Breast epithelium (tissue), 3 donors: ENCODE measurements around the gene KLHL3.

Experiments used
- POLR2A ChIP-seq: fragments of 450-650 bp; IDR thresholded peaks from one replicate; pipeline ENCODE4 v1.6.1; 2016; ENCODE audit warnings: antibody characterized with exemption, mild to moderate bottlenecking, moderate library complexity
- TF ChIP-seq, protein P1 (sequence below), 3 donors: fragments of 450-650 bp; IDR thresholded peaks; one replicate each; pipeline ENCODE4 v1.5.1; 2016 to 2017; ENCODE audit warnings: antibody characterized with exemption in 3 of 3, mild to moderate bottlenecking in 3 of 3, moderate library complexity in 3 of 3

DNA sequence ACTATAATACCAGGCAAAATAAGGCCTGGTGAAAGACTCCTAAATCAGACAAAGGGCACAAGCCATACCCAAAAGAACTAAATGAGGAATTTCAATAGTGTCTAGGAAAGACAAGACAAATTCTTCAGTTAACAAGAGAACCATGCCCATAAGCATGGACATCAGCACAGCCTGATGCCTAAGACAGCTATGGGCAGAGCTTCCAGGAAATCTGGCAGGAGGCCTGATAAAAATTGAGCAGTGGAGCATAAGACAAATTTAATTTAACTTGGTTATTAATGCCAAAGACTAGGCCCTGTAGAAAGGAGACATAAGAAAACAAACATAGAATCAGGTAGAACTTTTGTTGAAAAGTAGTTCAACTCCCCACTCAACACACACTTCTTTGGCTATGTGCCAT, 17.3 kb downstream of the KLHL3 start:
- TF ChIP-seq, protein P1, sequence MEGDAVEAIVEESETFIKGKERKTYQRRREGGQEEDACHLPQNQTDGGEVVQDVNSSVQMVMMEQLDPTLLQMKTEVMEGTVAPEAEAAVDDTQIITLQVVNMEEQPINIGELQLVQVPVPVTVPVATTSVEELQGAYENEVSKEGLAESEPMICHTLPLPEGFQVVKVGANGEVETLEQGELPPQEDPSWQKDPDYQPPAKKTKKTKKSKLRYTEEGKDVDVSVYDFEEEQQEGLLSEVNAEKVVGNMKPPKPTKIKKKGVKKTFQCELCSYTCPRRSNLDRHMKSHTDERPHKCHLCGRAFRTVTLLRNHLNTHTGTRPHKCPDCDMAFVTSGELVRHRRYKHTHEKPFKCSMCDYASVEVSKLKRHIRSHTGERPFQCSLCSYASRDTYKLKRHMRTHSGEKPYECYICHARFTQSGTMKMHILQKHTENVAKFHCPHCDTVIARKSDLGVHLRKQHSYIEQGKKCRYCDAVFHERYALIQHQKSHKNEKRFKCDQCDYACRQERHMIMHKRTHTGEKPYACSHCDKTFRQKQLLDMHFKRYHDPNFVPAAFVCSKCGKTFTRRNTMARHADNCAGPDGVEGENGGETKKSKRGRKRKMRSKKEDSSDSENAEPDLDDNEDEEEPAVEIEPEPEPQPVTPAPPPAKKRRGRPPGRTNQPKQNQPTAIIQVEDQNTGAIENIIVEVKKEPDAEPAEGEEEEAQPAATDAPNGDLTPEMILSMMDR (IDR thresholded peaks at IDR 0.05): no peak
- TF ChIP-seq POLR2A: no peak
